IPS-18a (cell line): ENCODE results near the gene SDK2.

ENCODE experiments used
- H3K27ac ChIP-seq: one replicate; pipeline ENCODE4 v1.5.1; 2013; ENCODE audit warnings: low read length
- H3K27me3 ChIP-seq: one replicate; pipeline ENCODE4 v1.6.1; 2013; ENCODE audit warnings: mild to moderate bottlenecking, low read length; ENCODE audit not compliant: control insufficient read depth, insufficient read depth
- H3K36me3 ChIP-seq: one replicate; pipeline ENCODE4 v1.6.1; 2013; ENCODE audit warnings: low read depth, low read length; ENCODE audit not compliant: control insufficient read depth
- H3K4me1 ChIP-seq: one replicate; pipeline ENCODE4 v1.6.1; 2013; ENCODE audit warnings: low read depth, low read length; ENCODE audit not compliant: control insufficient read depth
- H3K4me3 ChIP-seq: one replicate; pipeline ENCODE4 v1.5.1; 2013; ENCODE audit warnings: low read length
- H3K9ac ChIP-seq: one replicate; pipeline ENCODE4 v1.6.1; 2013; ENCODE audit warnings: mild to moderate bottlenecking, low read length, moderate library complexity
- H3K9me3 ChIP-seq: one replicate; pipeline ENCODE4 v1.6.1; 2013; ENCODE audit warnings: low read depth, low read length; ENCODE audit not compliant: control insufficient read depth

The SDK2 gene

DNA sequence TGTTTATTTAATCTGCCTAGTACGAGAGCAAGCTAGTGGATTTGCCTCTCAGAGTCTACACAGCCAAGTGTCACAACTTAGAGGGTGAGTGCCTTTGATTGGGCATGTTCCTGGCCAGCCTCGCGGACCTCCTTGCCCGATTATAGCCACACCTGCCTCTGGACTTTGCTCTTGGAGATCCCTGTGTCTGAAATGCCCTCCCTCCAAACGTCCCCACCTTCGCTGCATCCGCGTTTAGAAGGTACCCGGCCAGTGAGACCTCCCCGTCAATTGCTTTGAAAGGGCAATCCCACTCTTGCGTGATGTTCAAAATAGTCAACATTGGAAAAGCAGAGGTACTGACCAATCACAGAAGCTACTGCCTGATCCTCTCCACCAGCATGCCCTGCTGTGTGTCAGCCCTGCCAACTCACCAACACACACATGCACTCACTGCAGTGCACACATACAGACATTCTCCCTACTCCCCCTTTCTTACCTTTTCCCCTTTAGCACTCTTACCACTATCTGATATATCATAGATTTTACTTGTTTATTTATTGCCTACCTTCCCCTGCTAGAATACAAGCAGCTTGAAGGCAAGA lies 6.5 kb upstream of the SDK2 start:
- Histone ChIP-seq H3K27me3 (peaks cover 28% of the 10 kb centered on the region), H3K4me1 (peaks cover 13% of the 10 kb centered on the region), H3K4me3 (no peak overlapping the region), H3K36me3 (no peaks in the 10 kb centered on the region), H3K9ac (no peak overlapping the region), H3K27ac (no peak overlapping the region), H3K9me3 (peaks cover 6% of the 10 kb centered on the region)

DNA sequence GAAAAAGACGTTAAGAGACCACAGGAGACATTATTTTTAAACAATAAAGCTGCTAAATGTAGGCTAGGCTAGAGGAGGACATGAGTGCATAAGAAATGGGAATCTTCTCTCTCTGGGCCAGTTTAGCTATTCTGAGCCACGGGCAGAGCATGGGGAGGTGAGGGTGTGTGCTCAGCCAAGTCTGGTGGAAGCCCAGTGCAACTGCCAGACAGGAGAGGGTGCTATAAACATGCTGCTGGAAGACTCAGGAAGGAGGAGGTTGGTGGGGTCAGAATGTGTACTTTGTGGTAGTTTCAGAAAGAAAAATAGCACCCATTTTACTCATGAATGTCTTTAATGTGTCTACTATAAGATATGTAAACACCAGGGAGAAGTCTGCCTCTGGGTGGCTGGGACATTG lies 5.9 kb upstream of the SDK2 start:
- Histone ChIP-seq H3K27ac (no peak overlapping the region), H3K9me3 (peaks cover 6% of the 10 kb centered on the region), H3K4me1 (peaks cover 17% of the 10 kb centered on the region), H3K27me3 (peaks cover 33% of the 10 kb centered on the region), H3K4me3 (no peak overlapping the region), H3K9ac (no peak overlapping the region), H3K36me3 (no peaks in the 10 kb centered on the region)

DNA sequence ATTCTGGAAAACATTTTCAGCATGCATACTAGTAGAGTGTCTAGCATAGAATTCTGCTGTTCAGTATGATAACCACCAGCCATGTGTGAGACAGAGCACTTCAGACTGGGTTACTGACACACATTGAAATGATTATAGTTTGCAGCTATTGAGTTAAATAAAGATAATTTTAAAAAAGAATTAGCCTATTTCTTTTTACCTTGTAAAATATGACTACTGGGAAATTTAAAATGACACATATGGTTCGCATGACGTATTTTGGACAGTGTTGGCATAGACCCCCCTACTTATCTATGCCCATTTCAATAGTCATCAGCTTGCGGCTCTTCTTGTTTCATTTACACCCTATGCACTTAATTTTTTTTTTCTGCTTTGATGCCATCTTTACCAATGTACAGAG lies 4.7 kb upstream of the SDK2 start:
- peaks cover 17% of the 10 kb centered on the region for H3K4me1 ChIP-seq
- no peak overlapping the region for H3K27ac ChIP-seq
- peaks cover 4% of the 10 kb centered on the region for H3K9me3 ChIP-seq
- no peak overlapping the region for H3K4me3 ChIP-seq
- no peaks in the 10 kb centered on the region for H3K36me3 ChIP-seq
- H3K9ac ChIP-seq: no peak overlapping the region
- H3K27me3 ChIP-seq: peaks cover 38% of the 10 kb centered on the region

DNA sequence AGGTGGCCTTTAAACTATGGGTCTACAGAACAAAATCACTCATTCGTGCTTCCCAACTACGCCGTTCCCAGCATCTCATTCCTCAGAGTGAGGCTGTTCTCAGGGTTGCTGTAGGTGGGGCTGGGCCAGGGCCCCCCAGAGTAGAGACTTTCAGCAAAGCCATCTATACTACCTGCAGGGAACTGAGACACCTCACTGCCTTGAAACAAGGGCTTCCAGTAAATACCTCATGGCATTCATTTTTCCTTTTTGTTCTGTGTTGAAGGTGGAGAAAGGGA lies 4.2 kb upstream of the SDK2 start:
- no peak overlapping the region for H3K27ac ChIP-seq
- H3K9me3 ChIP-seq: no peaks in the 10 kb centered on the region
- no peak overlapping the region for H3K9ac ChIP-seq
- H3K4me3 ChIP-seq: no peak overlapping the region
- H3K36me3 ChIP-seq: no peaks in the 10 kb centered on the region
- H3K4me1 ChIP-seq: peaks cover 17% of the 10 kb centered on the region
- H3K27me3 ChIP-seq: peaks cover 43% of the 10 kb centered on the region

DNA sequence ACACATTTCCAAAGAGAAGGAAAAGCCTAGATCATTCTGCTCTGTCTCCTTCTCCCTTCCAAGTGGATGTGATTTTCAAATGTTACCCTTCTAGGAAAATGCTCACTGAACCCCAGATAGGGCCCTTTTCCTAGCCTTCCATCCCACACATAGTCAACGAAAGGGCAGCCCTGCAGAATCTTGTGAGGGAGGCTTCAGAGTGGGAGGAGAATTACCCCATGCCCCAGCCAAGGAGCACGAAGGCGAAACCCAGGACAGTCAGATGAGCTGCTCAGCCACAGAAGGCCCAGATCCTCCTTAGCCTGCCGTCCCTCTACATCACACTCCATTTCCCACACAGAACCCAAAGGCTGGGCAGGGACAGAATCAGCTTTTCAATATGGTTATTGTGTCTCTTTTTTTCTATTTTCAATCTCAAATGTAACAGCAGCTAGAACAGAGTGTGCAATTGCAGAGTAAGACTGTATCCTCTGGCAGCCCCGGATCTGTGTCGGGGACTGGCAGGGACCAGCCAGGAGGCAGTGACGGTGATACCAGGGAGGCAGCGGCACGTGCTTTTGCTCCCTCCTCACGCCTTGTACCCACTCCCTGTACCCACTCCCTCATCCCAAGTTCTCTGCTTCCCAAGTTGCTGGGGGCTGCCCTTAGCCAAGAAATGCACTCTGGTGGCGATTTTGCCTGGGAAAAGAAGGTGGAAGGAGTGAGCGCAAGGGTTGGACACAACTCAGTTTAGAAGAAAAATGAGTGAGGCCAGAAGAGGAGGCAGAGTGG lies 3.7 kb upstream of the SDK2 start:
- H3K27ac ChIP-seq: no peak overlapping the region
- no peak overlapping the region for H3K4me3 ChIP-seq
- H3K36me3 ChIP-seq: no peaks in the 10 kb centered on the region
- peaks cover 48% of the 10 kb centered on the region for H3K27me3 ChIP-seq
- no peaks in the 10 kb centered on the region for H3K9me3 ChIP-seq
- H3K4me1 ChIP-seq: peaks cover 17% of the 10 kb centered on the region
- H3K9ac ChIP-seq: no peak overlapping the region

DNA sequence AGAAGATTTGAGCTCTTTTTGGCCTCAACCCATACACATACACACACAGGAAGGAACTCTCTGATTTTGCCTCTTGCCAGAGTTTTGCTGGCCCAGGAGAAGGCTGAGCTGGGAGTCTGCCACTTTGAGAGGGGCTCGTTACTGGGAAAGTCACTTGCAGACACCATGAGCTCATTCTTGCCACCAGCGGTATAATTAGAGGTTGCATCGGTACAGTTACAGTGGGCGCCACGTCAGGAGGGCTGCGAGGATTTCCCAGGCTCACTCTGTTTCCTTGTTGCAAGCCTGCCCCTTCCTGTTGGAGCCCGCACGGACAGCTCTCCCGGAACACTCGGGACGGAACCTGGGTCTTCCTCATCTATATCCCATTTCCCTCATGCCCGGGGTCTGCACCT lies 3.1 kb upstream of the SDK2 start:
- Histone ChIP-seq H3K27ac (no peak overlapping the region), H3K36me3 (no peaks in the 10 kb centered on the region), H3K27me3 (peaks cover 55% of the 10 kb centered on the region), H3K4me1 (peaks cover 20% of the 10 kb centered on the region), H3K4me3 (no peak overlapping the region), H3K9ac (no peak overlapping the region), H3K9me3 (no peaks in the 10 kb centered on the region)

DNA sequence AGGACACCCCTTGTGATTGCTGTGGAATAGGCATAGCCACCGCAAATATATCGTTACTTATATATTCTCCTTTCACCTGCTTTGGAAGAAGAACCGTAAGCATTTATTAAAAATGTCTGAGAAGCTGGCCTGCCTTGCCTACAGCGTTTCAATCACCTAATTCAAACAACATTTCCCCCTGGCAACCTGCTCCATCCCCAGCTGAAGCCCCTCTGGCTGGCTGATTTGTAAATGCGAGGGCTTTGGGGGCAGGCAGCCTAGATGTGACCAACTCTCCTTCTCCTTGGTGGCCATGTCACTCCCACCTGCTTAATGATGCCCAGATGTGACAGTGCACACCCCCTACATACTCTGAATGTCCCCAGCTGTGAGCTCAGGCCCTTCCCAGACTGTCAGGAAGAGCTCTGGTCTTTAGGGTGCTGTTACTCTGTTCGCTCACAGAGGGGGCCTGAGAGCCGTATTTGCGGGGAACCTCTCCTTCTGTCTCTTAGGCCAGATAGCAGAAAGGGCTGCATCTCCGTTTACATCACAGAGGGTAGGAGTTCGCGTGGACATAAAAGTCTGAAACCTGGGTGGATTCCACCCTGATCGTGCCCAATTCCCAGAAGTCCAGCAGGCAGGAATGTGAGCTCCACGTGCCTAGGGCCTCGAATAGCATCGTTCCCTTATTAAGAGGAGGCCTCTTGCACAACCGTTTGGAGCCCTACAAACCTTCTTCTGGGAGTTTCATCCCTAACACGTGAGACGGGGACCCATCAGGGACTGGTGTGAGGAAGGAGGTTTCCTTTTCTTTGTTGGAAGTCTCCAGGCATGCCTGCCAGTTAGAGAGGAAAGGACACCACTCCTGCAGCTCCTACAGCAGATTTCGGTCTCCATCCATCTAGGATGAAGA lies 2.4 kb upstream of the SDK2 start:
- Histone ChIP-seq H3K9ac (no peak overlapping the region), H3K4me3 (no peak overlapping the region), H3K27ac (no peak overlapping the region), H3K9me3 (no peaks in the 10 kb centered on the region), H3K27me3 (peaks cover 61% of the 10 kb centered on the region), H3K4me1 (peaks cover 26% of the 10 kb centered on the region), H3K36me3 (no peaks in the 10 kb centered on the region)

DNA sequence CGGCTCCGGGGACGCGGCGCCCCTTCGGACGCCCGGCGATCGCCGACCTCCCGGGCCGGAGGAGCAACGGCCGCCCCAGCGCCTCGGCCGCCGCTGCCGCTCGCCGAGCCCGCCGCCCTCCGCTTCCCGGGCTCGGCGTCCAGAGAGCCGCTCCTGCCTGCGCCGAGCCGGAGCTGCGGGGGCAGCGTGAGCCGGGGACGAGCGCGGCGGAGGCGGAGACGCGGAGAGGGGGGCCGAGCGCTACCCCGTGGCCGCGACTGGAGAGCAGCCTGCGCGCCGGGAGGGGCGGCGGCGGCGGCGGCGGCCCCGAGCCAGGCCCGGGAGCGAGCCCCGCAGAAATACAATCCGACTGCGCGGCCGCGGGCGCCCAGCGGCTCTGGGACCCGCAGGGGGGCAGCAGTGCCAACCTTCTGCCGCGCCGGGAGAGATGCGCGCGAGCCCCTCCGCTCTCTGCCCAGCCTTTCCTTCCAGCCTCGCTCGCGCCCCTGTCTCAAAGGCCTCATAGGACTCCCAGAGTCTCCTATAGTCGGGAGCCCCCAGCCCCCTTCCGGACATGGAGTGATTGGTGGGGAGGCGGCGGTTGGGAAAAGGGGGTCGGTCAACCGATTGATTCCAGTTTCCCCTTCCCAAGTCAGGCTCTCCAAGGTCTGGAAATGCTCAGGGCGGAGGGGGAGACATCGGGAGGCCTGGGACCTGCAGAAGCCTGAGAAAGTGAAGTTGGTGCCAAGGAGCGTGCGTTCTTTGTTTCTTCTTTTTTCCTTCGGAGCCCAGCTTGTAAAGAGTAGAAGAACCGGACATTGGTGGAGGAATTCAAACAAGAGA lies 1.0 kb upstream of the SDK2 start:
- H3K27me3 ChIP-seq: peaks cover 71% of the 10 kb centered on the region
- H3K9ac ChIP-seq: no peak overlapping the region
- H3K9me3 ChIP-seq: no peaks in the 10 kb centered on the region
- peak overlapping the region; percentile 80 for H3K4me3 ChIP-seq
- peaks cover 29% of the 10 kb centered on the region for H3K4me1 ChIP-seq
- H3K36me3 ChIP-seq: no peaks in the 10 kb centered on the region
- no peak overlapping the region for H3K27ac ChIP-seq

DNA sequence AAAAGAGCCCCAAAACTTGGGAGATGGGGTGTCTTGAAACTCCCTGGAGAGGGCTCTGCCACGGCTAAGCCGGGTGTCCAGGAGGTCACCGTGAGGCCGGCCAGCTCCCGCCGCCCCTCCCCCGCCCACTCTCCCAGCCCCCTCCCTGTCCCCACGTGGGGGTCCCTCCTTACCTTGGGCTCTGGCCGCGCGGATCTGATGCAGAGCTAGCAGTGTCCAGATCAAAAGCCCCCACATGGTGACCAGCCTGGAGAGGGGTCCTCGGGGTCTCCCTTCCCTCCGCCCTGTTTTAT lies 447 bp downstream of the SDK2 start:
- H3K4me3 ChIP-seq: peak overlapping the region; percentile 80
- peak overlapping the region; percentile 22 for H3K9ac ChIP-seq
- peaks cover 29% of the 10 kb centered on the region for H3K4me1 ChIP-seq
- no peaks in the 10 kb centered on the region for H3K9me3 ChIP-seq
- peaks cover 71% of the 10 kb centered on the region for H3K27me3 ChIP-seq
- no peaks in the 10 kb centered on the region for H3K36me3 ChIP-seq
- H3K27ac ChIP-seq: no peak overlapping the region

DNA sequence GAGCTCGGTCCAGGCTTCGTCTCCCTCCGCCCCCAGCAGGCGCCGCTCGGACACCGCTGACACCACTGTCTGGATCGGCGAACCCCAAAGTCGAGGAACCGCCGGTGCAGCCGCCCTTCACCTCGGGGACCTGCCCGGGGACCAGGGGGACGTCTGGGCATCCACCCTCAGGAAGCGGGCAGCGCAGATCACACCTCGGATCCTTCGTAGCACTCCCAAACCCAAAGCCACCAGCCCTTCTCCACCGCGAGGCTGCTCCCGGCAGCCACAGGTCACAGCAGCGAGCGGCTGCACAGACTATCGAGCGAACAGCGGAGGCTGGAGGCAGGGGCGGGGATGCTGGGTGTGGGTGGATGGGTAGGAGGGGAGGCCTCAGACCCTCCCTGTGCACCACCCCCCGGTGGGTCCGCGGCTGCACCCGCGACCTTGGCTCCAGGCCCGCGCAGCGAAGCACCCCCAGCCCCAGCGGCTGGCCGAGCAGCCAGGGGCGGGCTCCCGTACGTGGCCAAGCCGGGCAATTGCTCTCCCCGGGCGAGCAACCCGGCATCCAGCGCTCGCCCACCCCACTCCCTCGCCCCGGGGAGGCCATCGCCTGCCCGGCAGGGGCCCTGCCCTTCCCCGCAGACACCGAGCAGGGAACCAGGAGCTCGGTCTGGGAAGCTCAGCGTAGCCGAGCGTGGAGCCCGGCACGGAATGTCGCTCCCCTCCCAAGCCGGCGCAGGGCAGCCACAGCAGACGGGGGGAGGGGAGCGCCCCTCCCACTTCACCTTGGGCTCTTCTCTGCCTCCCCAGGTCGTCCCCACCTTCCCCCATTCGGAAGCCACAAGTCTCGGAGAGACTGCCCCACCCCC lies 1.0 kb downstream of the SDK2 start:
- Histone ChIP-seq H3K9ac (peak overlapping the region; percentile 36), H3K36me3 (no peaks in the 10 kb centered on the region), H3K4me3 (peak overlapping the region; percentile 80), H3K4me1 (peaks cover 29% of the 10 kb centered on the region), H3K9me3 (no peaks in the 10 kb centered on the region), H3K27me3 (peaks cover 68% of the 10 kb centered on the region), H3K27ac (no peak overlapping the region)

DNA sequence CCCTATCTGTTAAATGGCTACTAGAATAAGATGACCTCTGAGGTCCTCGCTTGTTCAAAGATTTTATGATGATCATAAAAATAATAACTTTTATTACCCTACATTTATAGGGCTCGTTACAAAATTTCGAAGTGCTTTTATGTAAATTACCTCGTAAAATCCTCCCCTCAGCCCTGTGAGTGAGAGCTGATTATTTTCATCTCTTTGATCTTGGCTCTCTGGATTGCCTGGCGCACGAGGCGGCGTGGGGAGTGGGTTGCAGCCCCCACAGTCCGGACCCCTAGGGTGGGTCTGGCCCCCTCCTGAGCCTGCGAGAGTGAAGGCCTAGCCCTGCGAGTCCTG lies 1.6 kb downstream of the SDK2 start:
- no peaks in the 10 kb centered on the region for H3K36me3 ChIP-seq
- H3K4me3 ChIP-seq: peak overlapping the region; percentile 80

More for the DNA sequence above, 1.6 kb downstream of the SDK2 start:
- no peak overlapping the region for H3K27ac ChIP-seq
- no peaks in the 10 kb centered on the region for H3K9me3 ChIP-seq
- peaks cover 62% of the 10 kb centered on the region for H3K27me3 ChIP-seq
- no peak overlapping the region for H3K9ac ChIP-seq
- H3K4me1 ChIP-seq: peaks cover 29% of the 10 kb centered on the region
